ENCODE data around the gene LMTK2.

DNA sequence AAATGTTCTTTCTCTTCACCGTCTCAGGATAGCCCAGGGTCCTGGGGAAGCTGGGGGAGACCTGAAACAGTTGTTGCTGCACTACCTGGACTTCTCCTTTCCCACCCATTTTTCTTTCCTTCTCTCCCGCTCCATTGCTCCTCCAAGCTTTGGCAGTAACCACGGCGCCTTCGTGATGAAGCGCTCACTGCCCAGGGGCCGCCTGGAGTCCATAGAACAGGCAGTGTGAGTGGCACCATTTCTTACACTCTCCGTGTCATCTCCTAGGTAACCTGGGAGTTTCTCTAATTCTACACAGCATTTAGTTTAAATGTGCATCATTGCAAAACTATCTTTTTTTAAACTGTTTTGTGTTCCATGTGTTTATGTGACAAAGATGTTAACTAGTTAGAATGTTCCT, 64.3 kb downstream of the LMTK2 start:
- TF ChIP-seq GATA3 (IDR thresholded peaks at IDR 0.05; ENCODE audit: low read depth, low read length) (no peak), GATA2 (IDR thresholded peaks at IDR 0.05; ENCODE audit: low read depth, low read length) (no peak)

Data from SH-SY5Y (cell line).